ENCODE results near the gene PPM1A.

- TF ChIP-seq CTCF (IDR thresholded peaks at IDR 0.05; ENCODE audit: low read length) (no peak), EZH2 (IDR thresholded peaks at IDR 0.05; ENCODE audit: borderline replicate concordance, low read length) (no peak)
Observed at GRCh38 chr14:60315196-60315990, 66.4 kb downstream of the PPM1A start.

All from OCI-LY1 (cell line).